Measurements from ENCODE around the gene COG2.
A peak's percentile ranks its signal among the peaks of the same experiment; 100 is the strongest.

COG2 gene

DNA sequence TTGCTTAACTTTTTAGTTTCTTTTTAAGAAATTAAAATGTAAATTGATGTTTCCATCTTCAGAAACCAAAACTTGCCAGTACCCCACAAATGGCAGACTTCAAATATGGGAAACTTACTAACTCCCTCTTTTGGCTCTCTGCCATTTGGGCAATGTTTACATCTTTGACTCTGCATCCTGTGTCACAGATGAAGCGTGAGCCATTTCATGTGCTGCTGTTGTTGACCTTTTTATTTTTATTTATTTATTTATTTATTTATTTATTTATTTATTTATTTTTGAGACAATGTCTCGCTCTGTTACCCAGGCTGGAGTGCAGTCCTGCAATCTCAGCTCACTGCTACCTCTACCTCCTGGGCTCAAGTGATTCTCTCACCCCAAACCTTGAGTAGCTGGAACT lies 16.0 kb upstream of the COG2 start:
- DNase-seq (ENCODE audit: low read depth) = no peak
- no peak for TF ChIP-seq CTCF (conservative IDR thresholded peaks at IDR 0.05; ENCODE audit: control insufficient read depth, insufficient read depth, low read depth, low read length)
- no peak overlapping the region for H3K4me3 ChIP-seq (ENCODE audit: control insufficient read depth, low read depth, low read length)

DNA sequence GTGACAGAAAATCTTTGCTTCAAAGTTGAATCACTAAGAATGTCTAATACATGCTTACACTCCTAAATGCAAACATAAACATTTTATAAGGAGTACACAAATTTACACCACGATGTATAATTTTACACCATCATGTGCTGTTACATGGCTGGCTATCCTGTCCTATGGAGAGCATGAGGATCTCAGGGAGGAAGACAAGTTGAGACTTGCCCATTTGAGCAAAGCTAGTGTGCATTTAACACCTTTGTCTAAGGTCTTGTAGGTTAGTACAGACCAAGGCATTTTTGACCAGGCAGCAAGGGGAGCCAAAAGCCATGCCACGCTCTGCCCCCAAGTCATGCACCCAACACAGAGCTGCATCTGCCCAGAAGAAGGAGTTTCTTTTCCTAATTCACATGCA lies 14.5 kb upstream of the COG2 start:
- no peak for DNase-seq (ENCODE audit: low read depth)
- TF ChIP-seq CTCF (conservative IDR thresholded peaks at IDR 0.05; ENCODE audit: control insufficient read depth, insufficient read depth, low read depth, low read length) = no peak

DNA sequence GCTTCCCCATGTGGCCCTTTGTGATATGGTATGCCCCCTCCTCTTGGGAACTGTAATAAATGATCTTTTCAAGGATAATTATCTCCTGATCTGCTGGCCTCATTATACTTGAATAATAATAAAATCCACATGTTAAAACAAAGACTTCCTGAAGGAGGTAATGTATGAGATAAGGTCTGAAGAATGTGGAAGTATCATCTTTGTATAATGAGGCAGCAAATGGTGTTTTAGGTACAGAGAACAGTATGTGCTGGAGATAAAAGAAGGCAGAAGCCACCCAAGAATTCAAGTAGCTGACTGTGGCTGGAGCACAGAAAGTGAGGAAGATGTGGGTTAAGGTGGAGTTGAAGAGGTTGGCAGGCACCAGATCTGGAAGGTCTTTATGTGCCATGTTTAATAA lies 12.8 kb upstream of the COG2 start:
- H3K4me3 ChIP-seq (ENCODE audit: control insufficient read depth, low read depth, low read length) = no peak overlapping the region
- DNase-seq (ENCODE audit: low read depth) = peak; percentile 11
- no peak for TF ChIP-seq CTCF (conservative IDR thresholded peaks at IDR 0.05; ENCODE audit: control insufficient read depth, insufficient read depth, low read depth, low read length)

More for the DNA sequence above, 14.5 kb upstream of the COG2 start:
- H3K4me3 ChIP-seq (ENCODE audit: control insufficient read depth, low read depth, low read length) = no peak overlapping the region

DNA sequence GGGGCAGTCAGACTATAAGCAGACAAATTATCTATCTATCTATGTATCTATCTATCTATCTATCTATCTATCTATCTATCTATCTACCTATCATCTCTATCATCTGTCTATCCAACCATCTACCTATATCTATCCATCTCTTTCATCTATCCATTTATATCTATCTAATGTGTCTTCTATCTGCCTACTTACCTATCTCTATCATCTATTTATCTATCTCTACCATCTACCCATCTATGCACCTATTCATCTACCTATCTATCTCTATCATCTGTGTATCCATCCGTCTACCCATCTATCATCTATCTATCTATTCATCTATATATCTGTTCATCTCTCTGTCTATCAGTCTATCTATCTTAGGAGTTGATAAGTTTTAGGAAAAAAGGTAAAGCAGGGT lies 10.8 kb upstream of the COG2 start:
- H3K4me3 ChIP-seq (ENCODE audit: control insufficient read depth, low read depth, low read length) = no peak overlapping the region
- TF ChIP-seq CTCF (conservative IDR thresholded peaks at IDR 0.05; ENCODE audit: control insufficient read depth, insufficient read depth, low read depth, low read length) = no peak
- no peak for DNase-seq (ENCODE audit: low read depth)

DNA sequence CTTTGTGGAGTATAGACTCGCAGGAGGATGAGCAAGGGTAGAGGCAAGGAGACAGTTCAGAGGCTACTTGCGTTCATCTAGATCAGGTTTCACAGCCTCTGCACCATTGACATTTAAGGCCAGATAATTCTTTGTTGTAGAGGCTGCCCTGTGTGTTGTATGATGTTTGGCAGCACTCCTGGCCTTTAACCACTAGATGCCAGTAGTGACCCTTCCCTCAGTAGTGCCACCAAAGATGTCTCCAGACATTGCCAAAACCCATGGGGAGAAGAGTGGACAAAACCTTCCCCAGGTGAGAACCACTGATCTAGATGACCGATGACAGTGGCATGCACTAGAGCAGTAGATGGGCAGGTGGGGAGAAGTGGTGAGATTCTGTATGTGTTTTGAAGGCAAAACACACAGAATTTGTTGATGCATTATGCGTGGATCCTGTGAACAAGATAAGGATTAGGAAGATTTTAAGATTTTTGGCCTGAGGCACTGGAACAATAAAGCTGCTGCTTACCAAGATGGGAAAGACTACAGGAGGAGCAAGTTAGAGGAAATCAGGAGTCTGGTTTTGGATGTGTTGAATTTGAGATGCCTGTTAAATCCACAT lies 9.9 kb upstream of the COG2 start:
- peak; percentile 47 for DNase-seq (ENCODE audit: low read depth)
- peak; percentile 52 for TF ChIP-seq CTCF (conservative IDR thresholded peaks at IDR 0.05; ENCODE audit: control insufficient read depth, insufficient read depth, low read depth, low read length)
- no peak overlapping the region for H3K4me3 ChIP-seq (ENCODE audit: control insufficient read depth, low read depth, low read length)

- no peak for TF ChIP-seq CTCF (conservative IDR thresholded peaks at IDR 0.05; ENCODE audit: control insufficient read depth, insufficient read depth, low read depth, low read length)
- DNase-seq (ENCODE audit: low read depth) = peak; percentile 7
Observed at GRCh38 chr1:230633469-230633868, 8.8 kb upstream of the COG2 start.

DNA sequence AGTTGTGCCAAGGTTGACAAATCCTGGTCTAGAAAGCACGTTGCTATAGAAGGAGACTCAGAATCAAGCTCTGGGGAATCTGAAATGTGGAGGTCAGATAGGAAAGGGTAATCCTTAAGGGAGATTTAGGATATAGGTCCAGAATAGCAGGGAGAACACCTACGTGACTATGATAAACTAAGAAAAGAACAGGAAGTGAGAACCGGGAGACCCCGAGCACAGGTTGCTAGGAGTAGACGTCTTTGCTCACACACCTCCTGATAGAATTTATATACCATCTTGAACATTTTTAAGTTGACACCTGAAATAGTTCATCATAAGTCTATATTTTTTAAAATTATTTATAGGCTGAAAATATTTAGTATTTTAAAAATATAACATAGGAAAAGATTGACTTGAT lies 7.9 kb upstream of the COG2 start:
- no peak for DNase-seq (ENCODE audit: low read depth)
- H3K4me3 ChIP-seq (ENCODE audit: control insufficient read depth, low read depth, low read length) = no peak overlapping the region
- no peak for TF ChIP-seq CTCF (conservative IDR thresholded peaks at IDR 0.05; ENCODE audit: control insufficient read depth, insufficient read depth, low read depth, low read length)

More at GRCh38 chr1:230633469-230633868, 8.8 kb upstream of the COG2 start:
- no peak overlapping the region for H3K4me3 ChIP-seq (ENCODE audit: control insufficient read depth, low read depth, low read length)
